Measurements from ENCODE around the gene PDCL3.

DNA sequence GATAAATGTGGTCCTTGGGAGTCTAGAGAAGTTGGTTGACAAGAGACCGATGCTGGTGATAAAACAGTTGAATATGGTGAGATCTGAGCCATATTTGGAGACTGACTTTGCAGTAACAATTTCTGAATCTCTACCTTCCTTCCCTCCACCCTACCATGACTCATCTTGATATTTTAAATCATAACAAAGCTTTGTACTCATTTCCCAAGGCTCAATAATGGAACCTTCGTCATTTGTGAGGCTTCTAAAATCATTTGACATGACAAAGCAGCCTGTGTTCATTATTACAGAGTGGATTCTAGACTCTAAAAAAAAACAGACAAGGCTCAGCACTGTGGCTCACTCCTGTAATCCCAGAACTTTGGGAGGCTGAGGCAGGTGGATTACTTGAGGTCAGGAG lies 38.5 kb upstream of the PDCL3 start:
- TF ChIP-seq CTCF (IDR thresholded peaks at IDR 0.05; ENCODE audit: poor library complexity, severe bottlenecking): no peak
- no peak for TF ChIP-seq EP300 (conservative IDR thresholded peaks at IDR 0.05; ENCODE audit: poor library complexity, severe bottlenecking)
- no peak for TF ChIP-seq POLR2AphosphoS5 (IDR thresholded peaks at IDR 0.05)
- no peak for TF ChIP-seq REST (IDR thresholded peaks at IDR 0.05; ENCODE audit: borderline replicate concordance)
- TF ChIP-seq EZH2 (IDR thresholded peaks at IDR 0.05; ENCODE audit: borderline replicate concordance, insufficient read depth, low read length, poor library complexity, severe bottlenecking): no peak
- TF ChIP-seq SMC3 (conservative IDR thresholded peaks at IDR 0.05; ENCODE audit: poor library complexity): no peak
- no peak for TF ChIP-seq TAF1 (IDR thresholded peaks at IDR 0.05; ENCODE audit: low read depth)
- no peak for TF ChIP-seq MXI1 (conservative IDR thresholded peaks at IDR 0.05; ENCODE audit: poor library complexity, severe bottlenecking)
- no peak for TF ChIP-seq RAD21 (conservative IDR thresholded peaks at IDR 0.05)
